ENCODE data around the gene KRTAP4-7.
"Not testable (repeated sequence)": the region's sequence is repeated elsewhere in the genome, so short reads cannot be mapped to it uniquely, and the experiment has no call there.

The KRTAP4-7 gene

GRCh38 chr17:41065829-41066624 lies 17.9 kb upstream of the KRTAP4-7 start, which contains the start of gene KRTAP2-4:
Gene KRTAP2-4, minus strand, starts transcription at chr17:41065879. Its CDS starts 34 bp downstream, at chr17:41065845.
- DNase-seq = no peak

- DNase-seq = no peak
Observed at GRCh38 chr17:41067281-41067680, 16.7 kb upstream of the KRTAP4-7 start.

DNA sequence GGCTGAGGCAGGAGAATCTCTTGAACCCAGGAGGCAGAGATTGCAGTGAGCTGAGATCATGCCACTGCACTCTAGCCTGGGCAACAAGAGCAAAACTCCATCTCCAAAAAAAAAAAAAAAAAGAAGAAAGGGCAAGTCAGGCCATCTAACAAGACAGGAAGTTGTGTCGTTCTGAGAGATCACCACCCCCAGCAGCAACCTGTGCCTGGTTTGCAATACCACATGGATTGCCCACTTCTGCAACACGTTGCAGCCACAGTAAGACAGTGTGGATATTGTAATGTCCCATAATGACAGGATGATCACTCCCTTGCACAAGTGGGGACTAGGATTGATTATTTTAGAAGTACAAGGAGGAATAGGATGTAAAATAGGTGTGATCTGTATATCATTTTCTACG lies 14.9 kb upstream of the KRTAP4-7 start:
- DNase-seq = no peak

DNA sequence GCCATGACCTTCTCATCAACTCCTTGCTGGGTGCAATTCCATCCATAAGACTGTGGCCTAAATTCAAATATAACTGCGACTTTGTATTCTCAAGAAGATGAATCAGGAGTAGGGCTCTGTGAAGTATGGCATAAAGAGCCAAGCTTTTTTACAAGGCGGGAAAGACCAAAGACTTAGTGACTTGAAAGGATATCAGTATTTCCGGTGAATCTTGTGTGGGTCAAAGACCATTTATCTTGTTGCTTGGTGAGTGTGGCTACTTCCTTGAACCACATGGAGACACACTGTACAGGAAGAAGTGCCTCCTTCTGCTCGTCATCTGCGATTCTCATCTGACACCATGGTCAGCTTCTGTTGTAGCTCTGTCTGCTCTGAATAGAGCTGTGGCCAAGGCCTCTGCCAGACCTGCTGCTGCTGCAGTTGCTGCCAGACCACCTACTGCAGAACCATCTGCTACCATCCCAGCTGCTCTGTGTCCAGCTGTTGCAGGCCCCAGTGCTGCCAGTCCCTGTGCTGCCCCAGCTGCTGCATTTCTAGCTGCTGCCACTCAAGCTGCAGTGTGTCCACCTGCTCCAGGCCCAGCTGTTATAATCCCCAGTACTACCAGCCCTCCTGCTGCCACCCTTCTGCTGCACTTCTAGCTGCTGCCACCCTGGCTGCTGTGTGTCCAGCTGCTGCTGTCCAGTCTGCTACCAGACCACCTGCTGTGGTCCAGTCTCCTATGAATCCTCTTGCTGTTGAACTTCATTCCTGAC lies 12.2 kb upstream of the KRTAP4-7 start:
- no peak for DNase-seq

DNA sequence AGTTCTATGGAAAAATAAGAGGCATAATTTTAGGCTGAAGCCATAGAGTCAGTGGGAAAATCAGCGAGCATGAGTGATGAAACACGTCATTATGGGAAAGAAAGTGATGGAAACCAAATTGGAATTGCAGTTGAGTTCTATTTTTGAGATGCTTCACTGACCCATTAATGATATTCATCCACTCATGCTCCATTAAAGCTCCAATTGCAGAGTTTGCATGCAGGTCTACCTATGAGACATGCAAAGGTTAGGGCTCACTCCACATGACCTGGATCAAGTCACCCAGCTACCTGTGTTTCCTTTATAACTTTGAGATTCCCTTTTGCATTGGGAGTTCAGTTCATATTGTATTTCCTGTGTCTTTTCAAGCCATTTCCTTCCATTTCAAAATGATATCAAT lies 10.3 kb upstream of the KRTAP4-7 start:
- DNase-seq = no peak

DNA sequence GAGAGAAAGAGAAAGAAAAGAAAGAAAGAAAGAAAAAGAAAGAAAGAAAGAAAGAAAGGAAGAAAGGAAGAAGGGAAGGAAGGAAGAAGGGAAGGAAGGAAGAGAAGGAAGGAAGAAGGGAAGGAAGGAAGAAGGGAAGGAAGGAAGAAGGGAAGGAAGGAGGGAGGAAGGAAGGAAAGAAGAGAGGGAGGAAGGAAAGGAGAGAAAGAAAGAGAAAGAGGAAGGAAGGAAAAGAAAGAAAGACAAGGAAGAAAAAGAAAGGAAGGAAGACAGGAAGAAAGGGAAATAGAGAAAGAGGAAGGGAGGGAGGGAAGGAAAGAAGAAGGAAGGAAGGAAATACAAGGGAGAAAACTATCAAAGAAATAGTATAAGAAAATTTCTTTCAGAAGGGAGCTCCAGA lies 7.2 kb upstream of the KRTAP4-7 start:
- DNase-seq = no peak

DNA sequence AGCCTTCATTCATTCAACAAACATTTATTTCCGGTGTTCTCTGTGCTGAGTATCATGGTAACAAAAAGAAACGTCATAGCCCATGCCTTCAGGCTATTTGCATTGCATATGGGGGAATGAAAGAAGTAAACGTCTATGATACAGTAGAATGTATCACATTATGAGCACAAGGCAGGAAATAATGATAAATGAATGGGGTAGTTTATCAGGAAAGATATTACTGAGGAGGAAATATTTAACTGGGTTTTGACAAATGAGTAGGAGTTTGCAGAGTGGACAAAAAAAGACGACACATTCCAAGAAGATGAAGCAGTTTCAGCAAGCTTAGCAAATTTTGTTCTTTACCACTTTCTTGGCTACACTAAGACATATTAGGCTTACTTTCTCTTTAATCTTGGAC lies 1.3 kb upstream of the KRTAP4-7 start:
- no peak for DNase-seq

- DNase-seq = not testable (repeated sequence)
Observed at GRCh38 chr17:41083427-41083826, 523 bp upstream of the KRTAP4-7 start.

DNA sequence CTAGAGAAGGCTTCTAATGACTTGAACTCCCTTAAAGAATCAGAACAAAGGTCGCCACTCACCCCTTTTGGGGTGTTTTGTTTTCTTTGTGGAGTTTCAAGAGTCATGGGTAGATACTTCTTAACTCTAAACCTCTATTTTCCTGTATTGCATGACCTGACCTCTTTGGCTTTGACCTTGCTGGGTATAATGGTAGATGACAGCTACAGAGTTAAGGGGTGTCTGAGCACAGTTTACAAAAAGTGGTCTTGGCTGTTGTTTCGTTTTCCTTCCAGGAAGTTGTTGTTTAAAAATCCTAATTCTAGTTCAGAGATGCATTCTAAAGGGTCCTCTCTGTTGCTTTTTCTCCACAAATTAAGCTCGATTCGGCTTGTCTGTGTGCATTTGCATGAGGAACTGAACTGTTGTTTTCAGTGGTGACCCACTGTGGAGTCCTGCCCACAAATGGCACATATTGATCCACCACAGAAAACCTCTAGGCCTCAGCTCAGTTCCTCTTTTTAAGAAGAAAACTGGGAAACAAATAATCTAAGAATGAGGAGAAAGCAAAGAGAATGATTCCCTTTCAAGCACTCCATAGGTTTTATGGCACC lies 4.9 kb downstream of the KRTAP4-7 start:
- not testable (repeated sequence) for DNase-seq

DNA sequence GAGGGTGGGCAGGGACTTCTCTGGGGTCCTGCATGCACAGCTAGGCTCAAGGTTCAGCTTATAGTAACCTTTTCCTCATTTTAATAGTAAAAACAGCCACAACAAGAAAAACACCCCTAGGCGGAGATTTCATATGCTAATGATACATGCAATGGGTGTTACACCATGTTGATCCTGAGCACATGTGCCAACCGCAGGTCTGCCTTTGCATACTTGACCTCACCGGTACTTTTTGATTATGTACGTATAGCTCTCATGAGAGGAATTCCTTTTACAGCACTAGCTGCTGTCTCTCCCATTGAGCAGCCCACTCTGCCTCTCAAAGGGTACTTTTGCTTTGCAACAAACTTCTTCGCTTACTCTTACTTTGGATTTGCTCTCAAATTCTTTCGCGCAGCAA lies 12.1 kb downstream of the KRTAP4-7 start:
- DNase-seq = no peak

DNA sequence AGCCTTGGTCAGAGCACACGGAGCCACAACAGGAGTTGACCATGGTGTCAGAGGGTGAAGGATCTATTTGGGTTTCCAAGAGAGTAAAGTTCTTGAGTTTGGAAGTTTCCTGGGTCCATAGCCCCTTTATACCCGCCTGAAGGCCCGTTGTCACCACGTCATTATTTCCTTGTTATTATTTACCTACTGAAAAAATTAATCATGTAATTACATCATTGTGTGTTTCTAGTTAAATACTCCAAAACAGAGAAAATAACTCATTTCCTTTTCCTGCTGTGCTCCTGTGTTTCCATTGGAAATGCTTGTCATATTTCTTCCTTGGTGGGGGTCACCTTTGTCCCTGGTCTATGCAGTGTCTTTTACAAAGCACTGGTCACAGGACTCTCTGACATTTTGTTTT lies 14.1 kb downstream of the KRTAP4-7 start, which contains the start of gene KRTAP4-8:
TSS of gene KRTAP4-8 (minus strand) at position 101 of the 400 bp plus-strand sequence. CDS start at position 43, 58 bp downstream.
- no peak for DNase-seq

- no peak for DNase-seq
Observed at GRCh38 chr17:41098481-41098880, 14.5 kb downstream of the KRTAP4-7 start.

GRCh38 chr17:41099682-41100480 lies 15.9 kb downstream of the KRTAP4-7 start:
- not testable (repeated sequence) for DNase-seq

- DNase-seq = no peak
Observed at GRCh38 chr17:41101586-41102259, 17.8 kb downstream of the KRTAP4-7 start, which contains the start of gene KRTAP4-16. Gene KRTAP4-16, minus strand, starts transcription at chr17:41102209. Its CDS starts 0 bp downstream, at chr17:41102209.

- no peak for DNase-seq
Observed at GRCh38 chr17:41103896-41104295, 19.9 kb downstream of the KRTAP4-7 start.

GRCh38 chr17:41104386-41105038 lies 20.6 kb downstream of the KRTAP4-7 start:
- not testable (repeated sequence) for DNase-seq

DNA sequence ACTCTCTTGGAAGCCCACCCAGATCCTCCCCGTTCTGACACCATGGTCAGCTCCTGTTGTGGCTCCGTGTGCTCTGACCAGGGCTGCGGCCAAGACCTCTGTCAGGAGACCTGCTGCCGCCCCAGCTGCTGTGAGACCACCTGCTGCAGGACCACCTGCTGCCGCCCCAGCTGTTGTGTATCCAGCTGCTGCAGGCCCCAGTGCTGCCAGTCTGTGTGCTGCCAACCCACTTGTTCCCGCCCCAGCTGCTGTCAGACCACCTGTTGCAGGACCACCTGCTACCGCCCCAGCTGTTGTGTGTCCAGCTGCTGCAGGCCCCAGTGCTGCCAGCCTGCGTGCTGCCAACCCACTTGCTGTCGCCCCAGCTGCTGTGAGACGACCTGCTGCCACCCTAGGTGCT lies 21.4 kb downstream of the KRTAP4-7 start, which contains the start of gene KRTAP4-9:
TSS of gene KRTAP4-9 (plus strand) at position 43 of the 400 bp plus-strand sequence. CDS start at position 43, 0 bp downstream.
- DNase-seq = not testable (repeated sequence)

GRCh38 chr17:41107941-41108450 lies 24.0 kb downstream of the KRTAP4-7 start:
- no peak for DNase-seq

GRCh38 chr17:41108728-41109386 lies 24.9 kb downstream of the KRTAP4-7 start:
- not testable (repeated sequence) for DNase-seq

- no peak for DNase-seq
Observed at GRCh38 chr17:41111151-41111885, 27.4 kb downstream of the KRTAP4-7 start.
